A673 (cell line): Measurements from ENCODE around the gene LAMA5. TPM values are rescaled to one million over a fixed set of nuclear protein-coding genes. Genes with fewer than 3 reads are reported as not detected.

Experiments used
- BruUV-seq: library from RNA; stranded (reverse); fragments of 400-500 nt; replicated peaks from 2 replicates; lab custom pipeline; 2021; lab: Mats Ljungman, UMichigan
- CTCF ChIA-PET: fragments of 300-600 bp; sonication (Branson Sonifier 250); formaldehyde crosslinking; loops from one replicate; lab custom pipeline; 2022; ENCODE audit warnings: antibody characterized with exemption; lab: Charles Lee
- POLR2A ChIA-PET: fragments of 300-600 bp; sonication (Branson Sonifier 250); formaldehyde crosslinking; loops from one replicate; lab custom pipeline; 2022; ENCODE audit warnings: antibody characterized with exemption; ENCODE audit not compliant: low non-redundant PET; lab: Charles Lee
- DNase-seq: peaks from one replicate; pipeline ENCODE4 v3.0.0-alpha.2; 2015; ENCODE audit warnings: low spot score
- H3K27ac ChIP-seq: fragments of 200-600 bp; sonication (generic); 2 replicates; pipeline ENCODE4 v1.5.1; 2016; ENCODE audit warnings: mixed run types, low read depth, mild to moderate bottlenecking, mixed read lengths, antibody characterized with exemption, low read length; ENCODE audit not compliant: poor library complexity, severe bottlenecking
- H3K27me3 ChIP-seq: fragments of 200-600 bp; sonication (generic); replicated peaks from 2 replicates; pipeline ENCODE4 v1.6.1; 2017; ENCODE audit warnings: mixed run types, low read depth, mild to moderate bottlenecking, mixed read lengths, antibody characterized with exemption, low read length; ENCODE audit not compliant: insufficient read depth, poor library complexity
- H3K36me3 ChIP-seq: fragments of 200-600 bp; sonication (generic); 2 replicates; pipeline ENCODE4 v1.6.1; 2016; ENCODE audit warnings: mixed run types, mild to moderate bottlenecking, mixed read lengths, antibody characterized with exemption, low read length; ENCODE audit not compliant: insufficient read depth, poor library complexity, severe bottlenecking
- H3K4me1 ChIP-seq: fragments of 200-600 bp; sonication (generic); 2 replicates; pipeline ENCODE4 v1.6.1; 2017; ENCODE audit warnings: mixed run types, mild to moderate bottlenecking, mixed read lengths, antibody characterized with exemption, low read length; ENCODE audit not compliant: insufficient read depth, poor library complexity, severe bottlenecking
- H3K4me3 ChIP-seq: fragments of 200-600 bp; sonication (generic); 2 replicates; pipeline ENCODE4 v1.5.1; 2016; ENCODE audit warnings: low read depth, mixed run types, mild to moderate bottlenecking, mixed read lengths, low read length; ENCODE audit not compliant: poor library complexity, severe bottlenecking
- H3K9me3 ChIP-seq: fragments of 200-600 bp; sonication (generic); 2 replicates; pipeline ENCODE4 v1.6.1; 2016; ENCODE audit warnings: mixed run types, low read depth, mild to moderate bottlenecking, mixed read lengths, antibody characterized with exemption, low read length; ENCODE audit not compliant: poor library complexity, severe bottlenecking
- EZH2 ChIP-seq: fragments of 200-600 bp; sonication (generic); IDR thresholded peaks from 2 replicates; pipeline ENCODE4 v1.6.1; 2017; ENCODE audit warnings: borderline replicate concordance, low read depth, mild to moderate bottlenecking, mixed read lengths, antibody characterized with exemption, low read length; ENCODE audit not compliant: poor library complexity, severe bottlenecking
- intact Hi-C: fragments of 100-400 bp; cut with micrococcal nuclease; formaldehyde crosslinking; loops from one replicate; pipeline ENCODE4 v1.10.0; 2022; ENCODE audit not compliant: unreplicated experiment
- total RNA-seq: library from RNA; stranded (reverse); gene quantifications from 2 replicates; pipeline ENCODE4 v1.2.3, GENCODE V29; 2021
- TF ChIP-seq, protein P1 (sequence below): fragments of 300-800, 200-600 bp; sonication (generic); conservative IDR thresholded peaks from 2 replicates; pipeline ENCODE4 v1.5.1; 2017; ENCODE audit warnings: low read depth, mild to moderate bottlenecking, antibody characterized with exemption, low read length, moderate library complexity, mixed read lengths

Gene LAMA5
- total RNA-seq, 1 experiment from 2014 or later = 4.2 TPM

DNA sequence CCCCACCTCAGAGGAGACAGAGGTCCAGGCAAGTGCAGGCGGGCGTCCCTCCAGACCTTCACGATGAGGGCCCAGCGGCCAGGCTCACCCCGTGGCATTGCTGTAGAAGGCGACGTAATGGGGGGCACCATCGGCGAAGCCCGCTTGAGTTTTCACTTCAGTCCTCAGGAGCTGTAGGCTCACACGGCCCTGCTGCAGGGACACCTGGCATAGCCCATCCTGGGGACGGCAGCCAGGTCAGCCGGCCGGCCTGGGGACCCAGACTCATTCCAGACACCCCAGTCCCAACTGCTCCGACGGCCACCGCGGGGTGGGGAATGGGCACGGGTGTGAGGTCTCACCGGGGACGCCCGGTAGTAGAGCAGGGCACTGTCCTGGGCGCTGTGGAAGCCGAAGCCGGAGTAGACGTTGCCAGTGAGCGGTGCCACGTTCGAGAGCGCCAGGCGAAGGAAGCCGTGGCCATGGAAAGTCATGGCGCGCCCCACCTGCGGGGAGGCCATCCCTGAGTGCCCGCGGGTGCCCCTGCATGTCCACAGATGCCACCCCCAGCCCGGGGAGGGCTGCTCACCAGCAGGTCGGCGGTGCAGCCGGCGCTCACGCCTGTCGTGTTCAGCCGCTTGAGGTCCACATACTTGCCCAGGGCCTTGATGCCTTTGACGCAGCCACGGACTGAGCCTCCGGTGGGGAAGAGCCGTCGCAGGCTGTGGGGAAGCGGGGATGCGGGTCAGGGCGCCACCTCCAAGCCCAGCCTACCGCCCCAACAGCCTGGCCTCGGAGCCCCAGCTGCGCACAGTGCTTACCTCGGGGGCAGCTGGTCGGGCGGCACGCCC is 55.1 kb downstream of the LAMA5 start:
- Histone ChIP-seq H3K27me3 (no peaks in the 10 kb centered on the region), H3K27ac (no peak overlapping the region), H3K4me1 (no peaks in the 10 kb centered on the region), H3K4me3 (no peak overlapping the region), H3K36me3 (peaks cover 16% of the 10 kb centered on the region), H3K9me3 (no peaks in the 10 kb centered on the region)
- no peak for TF ChIP-seq EZH2
- TF ChIP-seq, protein P1, sequence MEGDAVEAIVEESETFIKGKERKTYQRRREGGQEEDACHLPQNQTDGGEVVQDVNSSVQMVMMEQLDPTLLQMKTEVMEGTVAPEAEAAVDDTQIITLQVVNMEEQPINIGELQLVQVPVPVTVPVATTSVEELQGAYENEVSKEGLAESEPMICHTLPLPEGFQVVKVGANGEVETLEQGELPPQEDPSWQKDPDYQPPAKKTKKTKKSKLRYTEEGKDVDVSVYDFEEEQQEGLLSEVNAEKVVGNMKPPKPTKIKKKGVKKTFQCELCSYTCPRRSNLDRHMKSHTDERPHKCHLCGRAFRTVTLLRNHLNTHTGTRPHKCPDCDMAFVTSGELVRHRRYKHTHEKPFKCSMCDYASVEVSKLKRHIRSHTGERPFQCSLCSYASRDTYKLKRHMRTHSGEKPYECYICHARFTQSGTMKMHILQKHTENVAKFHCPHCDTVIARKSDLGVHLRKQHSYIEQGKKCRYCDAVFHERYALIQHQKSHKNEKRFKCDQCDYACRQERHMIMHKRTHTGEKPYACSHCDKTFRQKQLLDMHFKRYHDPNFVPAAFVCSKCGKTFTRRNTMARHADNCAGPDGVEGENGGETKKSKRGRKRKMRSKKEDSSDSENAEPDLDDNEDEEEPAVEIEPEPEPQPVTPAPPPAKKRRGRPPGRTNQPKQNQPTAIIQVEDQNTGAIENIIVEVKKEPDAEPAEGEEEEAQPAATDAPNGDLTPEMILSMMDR = no peak
- no peak for DNase-seq
- POLR2A ChIA-PET = no interaction called here
- CTCF ChIA-PET = interaction anchor here (0.5 kb wide), 1 partner anchor 10 kb away, joined by 3 read pairs; no protein-coding TSS in a partner anchor
- intact Hi-C loops = no loop called here
- BruUV-seq = no TSS peak

DNA sequence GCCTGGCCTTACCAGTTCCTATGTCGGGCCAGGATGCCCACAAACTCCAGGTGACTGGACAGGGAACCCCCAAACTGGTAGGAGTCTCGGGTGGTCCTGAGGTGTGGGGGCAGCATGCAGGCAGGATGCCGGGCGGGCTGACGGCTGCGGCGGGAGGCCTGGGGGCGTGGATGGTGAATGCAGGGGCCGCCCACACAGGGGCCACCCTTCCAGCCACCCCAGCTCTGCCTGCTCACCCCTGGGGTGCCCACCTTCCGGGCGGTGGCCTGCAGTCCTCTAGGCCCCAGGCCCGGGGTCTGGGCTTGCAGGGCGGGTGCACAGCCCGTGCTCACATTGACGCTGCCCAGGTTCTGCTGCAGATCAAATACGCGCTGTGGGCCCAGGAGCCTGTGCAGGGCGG is 56.0 kb downstream of the LAMA5 start:
- TF ChIP-seq EZH2 = no peak
- TF ChIP-seq, protein P1 = no peak
- H3K36me3 ChIP-seq = peaks cover 25% of the 10 kb centered on the region

DNA sequence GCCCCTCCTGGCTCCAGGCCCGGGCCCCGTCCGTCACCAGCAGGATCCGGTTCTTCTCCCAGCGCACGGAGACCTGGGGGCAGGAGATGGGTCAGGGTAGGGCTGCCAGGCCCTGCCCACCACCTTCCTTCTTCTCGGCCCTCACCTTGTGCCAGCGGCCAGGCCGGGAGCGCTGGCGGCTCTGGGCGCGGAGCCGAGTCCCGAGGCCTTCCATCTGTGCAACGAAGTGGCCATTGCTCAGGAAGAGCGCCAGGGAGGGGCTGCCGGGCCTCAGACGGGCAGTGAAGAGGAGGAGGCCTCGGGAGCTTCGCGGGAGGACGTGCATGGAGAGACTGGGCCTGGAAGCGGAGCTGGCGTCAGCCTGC is 56.4 kb downstream of the LAMA5 start:
- no TSS peak for BruUV-seq
- H3K36me3 ChIP-seq = peaks cover 29% of the 10 kb centered on the region
- no peak for TF ChIP-seq EZH2
- TF ChIP-seq, protein P1 = no peak
- peaks cover under 1% of the 10 kb centered on the region for H3K4me1 ChIP-seq
- no peak overlapping the region for H3K27ac ChIP-seq
- no peaks in the 10 kb centered on the region for H3K27me3 ChIP-seq
- ChIA-PET POLR2A (no interaction called here), CTCF (no interaction called here)
- no peak overlapping the region for H3K4me3 ChIP-seq
- intact Hi-C loops = no loop called here
- no peaks in the 10 kb centered on the region for H3K9me3 ChIP-seq
- no peak for DNase-seq

More for the DNA sequence above, 56.0 kb downstream of the LAMA5 start:
- DNase-seq = no peak
- Histone ChIP-seq H3K4me1 (no peaks in the 10 kb centered on the region), H3K4me3 (no peak overlapping the region), H3K27ac (no peak overlapping the region), H3K27me3 (no peaks in the 10 kb centered on the region), H3K9me3 (no peaks in the 10 kb centered on the region)
- intact Hi-C loops = no loop called here
- ChIA-PET CTCF (no interaction called here), POLR2A (no interaction called here)
- no TSS peak for BruUV-seq
